GM12878 (cell line): ENCODE results near the gene RAB7B. TPM values are rescaled to one million over a fixed set of nuclear protein-coding genes. Genes with fewer than 3 reads are reported as not detected.

Source experiments
- ATAC-seq: fragments of 200-7000 bp; cut with Tn5 transposase; 3 replicates; pipeline ENCODE4 v1.9.1; 2020; ENCODE audit warnings: mild to moderate bottlenecking, moderate library complexity
- BruUV-seq: library from RNA; stranded (reverse); fragments of 400-500 nt; replicated peaks from 2 replicates; lab custom pipeline; 2021; lab: Mats Ljungman, UMichigan
- CTCF ChIA-PET: fragments of 300-600 bp; sonication (Branson Sonifier 250); formaldehyde crosslinking; extraction: SDS; loops from one replicate; lab custom pipeline; 2021; ENCODE audit warnings: inconsistent platforms; lab: Yijun Ruan, JAX
- POLR2A ChIA-PET: fragments of 350-600 bp; formaldehyde crosslinking; extraction: SDS; loops from one replicate; lab custom pipeline; 2021; ENCODE audit warnings: inconsistent platforms; lab: Charles Lee
- RAD21 ChIA-PET: fragments of 300-600 bp; sonication (Branson Sonifier 250); formaldehyde crosslinking; loops from one replicate; lab custom pipeline; 2023; ENCODE audit warnings: antibody characterized with exemption; ENCODE audit not compliant: unreplicated experiment; lab: Charles Lee
- SMC1A ChIA-PET: fragments of 300-600 bp; sonication (Branson Sonifier 250); formaldehyde crosslinking; loops from one replicate; lab custom pipeline; 2023; ENCODE audit not compliant: unreplicated experiment, uncharacterized antibody; lab: Charles Lee
- DNase-seq: peaks from one replicate; pipeline ENCODE4 v3.0.0-alpha.2; 2011; ENCODE audit warnings: low read depth, low spot score
- FAIRE-seq: peaks from 3 replicates; lab custom pipeline; 2011; peaks lifted over from hg19 to GRCh38; lab: Jason Lieb, UNC
- H2AFZ ChIP-seq: 2 replicates; pipeline ENCODE4 v1.6.0; 2011; ENCODE audit warnings: low read depth, low read length, control low read depth; ENCODE audit not compliant: control insufficient read depth
- H3K27ac ChIP-seq: 2 replicates; pipeline ENCODE4 v1.5.1; 2011; ENCODE audit warnings: control low read depth; ENCODE audit not compliant: control insufficient read depth, insufficient read depth
- H3K27me3 ChIP-seq, 2 experiments: replicated peaks in 1 of 2; 2 replicates each; pipeline versions ENCODE4 v1.6.0 to v1.6.1; 2011; ENCODE audit warnings: low read length in 1 of 2; ENCODE audit not compliant: control insufficient read depth in 2 of 2, insufficient read depth in 2 of 2
- H3K36me3 ChIP-seq, 2 experiments: 2 replicates each; pipeline ENCODE4 v1.5.1; 2011; ENCODE audit warnings: low read length in 1 of 2; ENCODE audit not compliant: control insufficient read depth in 2 of 2, insufficient read depth in 2 of 2
- H3K4me1 ChIP-seq: 2 replicates; pipeline ENCODE4 v1.6.1; 2011; ENCODE audit warnings: mild to moderate bottlenecking, low read length, moderate library complexity, mixed read lengths; ENCODE audit not compliant: control insufficient read depth, insufficient read depth
- H3K4me2 ChIP-seq: 2 replicates; pipeline ENCODE4 v1.6.0; 2011; ENCODE audit warnings: control low read depth; ENCODE audit not compliant: control insufficient read depth, insufficient read depth
- H3K4me3 ChIP-seq: fragments of 200-600 bp; sonication (generic); 2 replicates; pipeline ENCODE4 v1.5.1; 2016
- H3K79me2 ChIP-seq: 2 replicates; pipeline ENCODE4 v1.6.0; 2011; ENCODE audit warnings: low read length; ENCODE audit not compliant: control insufficient read depth, insufficient read depth
- H3K9ac ChIP-seq: 2 replicates; pipeline ENCODE4 v1.8.0; 2011; ENCODE audit warnings: low read length, control low read depth, mixed read lengths; ENCODE audit not compliant: control insufficient read depth, insufficient read depth
- H3K9me3 ChIP-seq: replicated peaks from 3 replicates; pipeline ENCODE4 v1.5.1; 2011; ENCODE audit warnings: mild to moderate bottlenecking, low read length; ENCODE audit not compliant: control insufficient read depth, insufficient read depth
- H4K20me1 ChIP-seq: 2 replicates; pipeline ENCODE4 v1.6.0; 2011; ENCODE audit not compliant: control insufficient read depth, insufficient read depth
- CBX5 ChIP-seq: sonication (generic); IDR thresholded peaks from 2 replicates; pipeline ENCODE4 v1.6.1; 2016; ENCODE audit warnings: low read depth, moderate library complexity, mild to moderate bottlenecking, inconsistent platforms
- IKZF2 ChIP-seq, 2 experiments: fragments of 450-650 bp; IDR thresholded peaks; 2 replicates each; pipeline ENCODE4 v1.6.1; 2017; ENCODE audit warnings: mild to moderate bottlenecking in 2 of 2, moderate library complexity in 2 of 2
- NFYA ChIP-seq: IDR thresholded peaks from 2 replicates; pipeline ENCODE4 v1.6.1; 2011; ENCODE audit warnings: low read depth, mild to moderate bottlenecking, low read length, improper control_type of control experiment, borderline replicate concordance
- NRF1 ChIP-seq: conservative IDR thresholded peaks from 2 replicates; pipeline ENCODE4 v1.6.1; 2011; ENCODE audit warnings: mild to moderate bottlenecking, low read depth, low read length, improper control_type of control experiment
- SREBF1 ChIP-seq: IDR thresholded peaks from 2 replicates; pipeline ENCODE4 v1.6.1; 2012; ENCODE audit warnings: mild to moderate bottlenecking, low read length
- SREBF2 ChIP-seq: IDR thresholded peaks from 2 replicates; pipeline ENCODE4 v1.6.1; 2012; ENCODE audit warnings: mild to moderate bottlenecking, low read length
- TBL1XR1 ChIP-seq: IDR thresholded peaks from 2 replicates; pipeline ENCODE4 v1.6.1; 2012; ENCODE audit warnings: low read depth, low read length, improper control_type of control experiment
- TCF3 ChIP-seq: IDR thresholded peaks from 2 replicates; pipeline ENCODE4 v1.6.1; 2012; ENCODE audit warnings: low read depth, mild to moderate bottlenecking, low read length, borderline replicate concordance; ENCODE audit not compliant: insufficient read depth
- YY1 ChIP-seq: IDR thresholded peaks from 2 replicates; pipeline ENCODE4 v1.6.1; 2011; ENCODE audit warnings: low read depth, mild to moderate bottlenecking, low read length
- ZZZ3 ChIP-seq: IDR thresholded peaks from 2 replicates; pipeline ENCODE4 v1.6.1; 2011; ENCODE audit warnings: low read depth; ENCODE audit not compliant: control insufficient read depth, insufficient read length
- WGBS: methylation state at CpG from one replicate; pipeline ENCODE4 v1.1.6; 2016; ENCODE audit warnings: low lambda C conversion rate; ENCODE audit not compliant: insufficient replicate concordance, insufficient coverage; ENCODE audit errors: missing lambda C conversion rate; 5-methylcytosine and 5-hydroxymethylcytosine counted together
- in situ Hi-C: fragments of 300-500 bp; cut with MboI; formaldehyde crosslinking; loops from 9 replicates; pipeline ENCODE4 v1.14.3; 2018; ENCODE audit warnings: mixed read lengths
- intact Hi-C: fragments of 100-400 bp; cut with micrococcal nuclease; formaldehyde crosslinking; loops from one replicate; pipeline ENCODE4 v1.14.2; 2022; ENCODE audit not compliant: unreplicated experiment
- polyA plus RNA-seq, 11 experiments: library from polyadenylated mRNA; depleted of rRNA in 4 of 11; unstranded in 6 of 11; stranded (reverse) in 5 of 11; fragments of >200 nt; fragmentation: Nextera tagmentation in 4 of 11; fragmentation: Illumina TruSeq in 1 of 11; extraction: Ambion mirVana in 4 of 11; extraction: Trizol in 1 of 11; gene quantifications; 1 replicate in 1 of 11; 2 replicates in 10 of 11; pipeline versions ENCODE4 v1.2.1 to v1.2.3, GENCODE V29; 2011 to 2016; ENCODE audit warnings: inconsistent platforms in 2 of 11, missing spikeins in 2 of 11, low read depth in 1 of 11
- total RNA-seq, 4 experiments: library from RNA; depleted of rRNA in 3 of 4; stranded (reverse); fragments of >200 nt in 3 of 4; fragmentation: Illumina TruSeq in 1 of 4; extraction: Trizol in 1 of 4; gene quantifications; 2 replicates each; pipeline versions ENCODE4 v1.2.1 to v1.2.3, GENCODE V29; 2013 to 2021
- TF ChIP-seq, protein P1 (sequence below): fragments of 450-650 bp; IDR thresholded peaks from 2 replicates; pipeline ENCODE4 v1.6.1; 2014; ENCODE audit warnings: mild to moderate bottlenecking
- TF ChIP-seq, protein P2 (sequence below), 3 experiments: IDR thresholded peaks in 2 of 3; conservative IDR thresholded peaks in 1 of 3; 2 replicates each; pipeline ENCODE4 v1.5.1; 2011; ENCODE audit warnings: low read depth in 3 of 3, low read length in 3 of 3, mild to moderate bottlenecking in 3 of 3, control low read depth in 2 of 3, moderate library complexity in 2 of 3, inconsistent platforms in 1 of 3, mixed read lengths in 1 of 3; ENCODE audit not compliant: control insufficient read depth in 2 of 3, insufficient read depth in 1 of 3; ENCODE audit errors: extremely low read depth in 1 of 3
- TF ChIP-seq, protein P3 (sequence below): fragments of 450-650 bp; IDR thresholded peaks from 2 replicates; pipeline ENCODE4 v1.6.1; 2018; ENCODE audit warnings: mild to moderate bottlenecking, low read depth, moderate library complexity; ENCODE audit not compliant: partially characterized antibody
- TF ChIP-seq, protein P4 (sequence below): IDR thresholded peaks from 2 replicates; pipeline ENCODE4 v1.6.1; 2012; ENCODE audit warnings: low read depth, low read length, improper control_type of control experiment

The RAB7B gene
- total and polyA plus RNA-seq, 10 of the 15 experiments (the other 5 are each of a cell fraction or from before 2014, with no cell fraction given) = 0.09 TPM; not detected in 9

DNA sequence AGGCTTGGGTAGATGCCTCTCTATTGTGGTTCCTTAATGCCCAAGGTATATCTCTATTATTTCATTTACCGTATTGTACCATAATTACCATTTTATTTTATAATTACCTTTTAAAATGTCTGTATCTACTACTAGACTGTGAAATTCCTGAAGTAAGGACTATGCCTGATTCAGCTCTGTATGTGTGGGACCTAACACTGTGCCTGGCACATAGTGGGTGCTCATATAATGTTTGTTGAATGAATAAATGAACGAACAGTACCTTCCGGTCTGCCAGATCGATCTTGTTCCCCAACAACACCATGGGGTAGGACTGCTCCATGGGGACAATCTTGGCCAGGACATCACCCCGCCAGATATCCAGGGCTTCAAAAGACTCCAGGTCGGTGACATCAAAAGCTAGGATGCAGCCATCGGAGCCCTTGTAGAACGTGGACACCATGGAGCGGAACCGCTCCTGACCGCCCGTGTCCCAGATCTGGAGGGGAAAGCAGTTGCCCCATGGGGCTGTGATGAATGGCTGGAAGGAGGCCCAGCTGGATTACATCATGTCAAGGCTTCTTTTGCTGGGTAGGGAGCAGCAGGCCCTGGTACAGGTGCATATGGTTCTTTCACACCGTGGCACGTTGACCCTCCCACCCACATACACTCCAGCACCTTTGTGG lies 10.8 kb downstream of the RAB7B start:
- FAIRE-seq = no peak
- BruUV-seq = no TSS peak
- SMC1A ChIA-PET = interaction anchor here (0.8 to 2.3 kb wide), 5 partner anchors 15 to 115 kb away, joined by 3 to 8 read pairs (median 5); no protein-coding TSS in a partner anchor
- ATAC-seq = no peak
- no peak for TF ChIP-seq TCF3
- TF ChIP-seq SREBF1 = no peak
- TF ChIP-seq NRF1 = no peak
- TF ChIP-seq, protein P1, sequence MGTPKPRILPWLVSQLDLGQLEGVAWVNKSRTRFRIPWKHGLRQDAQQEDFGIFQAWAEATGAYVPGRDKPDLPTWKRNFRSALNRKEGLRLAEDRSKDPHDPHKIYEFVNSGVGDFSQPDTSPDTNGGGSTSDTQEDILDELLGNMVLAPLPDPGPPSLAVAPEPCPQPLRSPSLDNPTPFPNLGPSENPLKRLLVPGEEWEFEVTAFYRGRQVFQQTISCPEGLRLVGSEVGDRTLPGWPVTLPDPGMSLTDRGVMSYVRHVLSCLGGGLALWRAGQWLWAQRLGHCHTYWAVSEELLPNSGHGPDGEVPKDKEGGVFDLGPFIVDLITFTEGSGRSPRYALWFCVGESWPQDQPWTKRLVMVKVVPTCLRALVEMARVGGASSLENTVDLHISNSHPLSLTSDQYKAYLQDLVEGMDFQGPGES = no peak
- TF ChIP-seq, protein P2, sequence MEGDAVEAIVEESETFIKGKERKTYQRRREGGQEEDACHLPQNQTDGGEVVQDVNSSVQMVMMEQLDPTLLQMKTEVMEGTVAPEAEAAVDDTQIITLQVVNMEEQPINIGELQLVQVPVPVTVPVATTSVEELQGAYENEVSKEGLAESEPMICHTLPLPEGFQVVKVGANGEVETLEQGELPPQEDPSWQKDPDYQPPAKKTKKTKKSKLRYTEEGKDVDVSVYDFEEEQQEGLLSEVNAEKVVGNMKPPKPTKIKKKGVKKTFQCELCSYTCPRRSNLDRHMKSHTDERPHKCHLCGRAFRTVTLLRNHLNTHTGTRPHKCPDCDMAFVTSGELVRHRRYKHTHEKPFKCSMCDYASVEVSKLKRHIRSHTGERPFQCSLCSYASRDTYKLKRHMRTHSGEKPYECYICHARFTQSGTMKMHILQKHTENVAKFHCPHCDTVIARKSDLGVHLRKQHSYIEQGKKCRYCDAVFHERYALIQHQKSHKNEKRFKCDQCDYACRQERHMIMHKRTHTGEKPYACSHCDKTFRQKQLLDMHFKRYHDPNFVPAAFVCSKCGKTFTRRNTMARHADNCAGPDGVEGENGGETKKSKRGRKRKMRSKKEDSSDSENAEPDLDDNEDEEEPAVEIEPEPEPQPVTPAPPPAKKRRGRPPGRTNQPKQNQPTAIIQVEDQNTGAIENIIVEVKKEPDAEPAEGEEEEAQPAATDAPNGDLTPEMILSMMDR (IDR thresholded peaks at IDR 0.05 in 2 of 3, conservative IDR thresholded peaks at IDR 0.05 in 1 of 3; ENCODE audit: control insufficient read depth in 2 of 3, extremely low read depth in 1 of 3, insufficient read depth in 1 of 3, low read depth in 3 of 3, low read length in 3 of 3) = no peak
- TF ChIP-seq, protein P3, sequence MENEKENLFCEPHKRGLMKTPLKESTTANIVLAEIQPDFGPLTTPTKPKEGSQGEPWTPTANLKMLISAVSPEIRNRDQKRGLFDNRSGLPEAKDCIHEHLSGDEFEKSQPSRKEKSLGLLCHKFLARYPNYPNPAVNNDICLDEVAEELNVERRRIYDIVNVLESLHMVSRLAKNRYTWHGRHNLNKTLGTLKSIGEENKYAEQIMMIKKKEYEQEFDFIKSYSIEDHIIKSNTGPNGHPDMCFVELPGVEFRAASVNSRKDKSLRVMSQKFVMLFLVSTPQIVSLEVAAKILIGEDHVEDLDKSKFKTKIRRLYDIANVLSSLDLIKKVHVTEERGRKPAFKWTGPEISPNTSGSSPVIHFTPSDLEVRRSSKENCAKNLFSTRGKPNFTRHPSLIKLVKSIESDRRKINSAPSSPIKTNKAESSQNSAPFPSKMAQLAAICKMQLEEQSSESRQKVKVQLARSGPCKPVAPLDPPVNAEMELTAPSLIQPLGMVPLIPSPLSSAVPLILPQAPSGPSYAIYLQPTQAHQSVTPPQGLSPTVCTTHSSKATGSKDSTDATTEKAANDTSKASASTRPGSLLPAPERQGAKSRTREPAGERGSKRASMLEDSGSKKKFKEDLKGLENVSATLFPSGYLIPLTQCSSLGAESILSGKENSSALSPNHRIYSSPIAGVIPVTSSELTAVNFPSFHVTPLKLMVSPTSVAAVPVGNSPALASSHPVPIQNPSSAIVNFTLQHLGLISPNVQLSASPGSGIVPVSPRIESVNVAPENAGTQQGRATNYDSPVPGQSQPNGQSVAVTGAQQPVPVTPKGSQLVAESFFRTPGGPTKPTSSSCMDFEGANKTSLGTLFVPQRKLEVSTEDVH = no peak
- TF ChIP-seq, protein P4, sequence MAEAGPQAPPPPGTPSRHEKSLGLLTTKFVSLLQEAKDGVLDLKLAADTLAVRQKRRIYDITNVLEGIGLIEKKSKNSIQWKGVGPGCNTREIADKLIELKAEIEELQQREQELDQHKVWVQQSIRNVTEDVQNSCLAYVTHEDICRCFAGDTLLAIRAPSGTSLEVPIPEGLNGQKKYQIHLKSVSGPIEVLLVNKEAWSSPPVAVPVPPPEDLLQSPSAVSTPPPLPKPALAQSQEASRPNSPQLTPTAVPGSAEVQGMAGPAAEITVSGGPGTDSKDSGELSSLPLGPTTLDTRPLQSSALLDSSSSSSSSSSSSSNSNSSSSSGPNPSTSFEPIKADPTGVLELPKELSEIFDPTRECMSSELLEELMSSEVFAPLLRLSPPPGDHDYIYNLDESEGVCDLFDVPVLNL = no peak
- TF ChIP-seq CBX5 = no peak
- TF ChIP-seq YY1 = no peak
- TF ChIP-seq IKZF2 (IDR thresholded peaks at IDR 0.05) = no peak
- TF ChIP-seq SREBF2 = no peak
- TF ChIP-seq TBL1XR1 = no peak
- no peak for TF ChIP-seq NFYA
- no peak for TF ChIP-seq ZZZ3
- RAD21 ChIA-PET = interaction anchor here (0.7 to 0.8 kb wide), 2 partner anchors 15 to 114 kb away, joined by 3 read pairs; no protein-coding TSS in a partner anchor
- Histone ChIP-seq H4K20me1 (no peaks in the 10 kb centered on the region), H3K27me3 (peaks cover 4 to 6% of the 10 kb centered on the region in 2 experiments), H2AFZ (no peak overlapping the region), H3K4me1 (no peaks in the 10 kb centered on the region), H3K9me3 (no peaks in the 10 kb centered on the region; the same call in 2 of the 3 replicates), H3K4me2 (no peak overlapping the region), H3K36me3 (no peaks in the 10 kb centered on the region), H3K4me3 (no peak overlapping the region), H3K9ac (no peak overlapping the region), H3K27ac (no peak overlapping the region), H3K79me2 (no peaks in the 10 kb centered on the region)
- intact Hi-C loops (no loop called here), in situ Hi-C loops (no loop called here)
- POLR2A ChIA-PET = interaction anchor here (0.6 kb wide), 1 partner anchor 135 kb away, joined by 4 read pairs; no protein-coding TSS in a partner anchor
- CTCF ChIA-PET = interaction anchor here (1.1 to 2.9 kb wide), 6 partner anchors 8 to 110 kb away, joined by 3 to 11 read pairs (median 6); no protein-coding TSS in a partner anchor
- WGBS = 60% methylated on average over 14 of the region's 14 CpGs
- no peak for DNase-seq
